A204.1 (cell line): ENCODE measurements around the gene KIAA0586.
"Not testable (repeated sequence)": the region's sequence is repeated elsewhere in the genome, so short reads cannot be mapped to it uniquely, and the experiment has no call there.

Source experiments
- FAIRE-seq: peaks from 2 replicates; lab custom pipeline; 2012; peaks lifted over from hg19 to GRCh38; lab: Jason Lieb, UNC

The KIAA0586 gene

DNA sequence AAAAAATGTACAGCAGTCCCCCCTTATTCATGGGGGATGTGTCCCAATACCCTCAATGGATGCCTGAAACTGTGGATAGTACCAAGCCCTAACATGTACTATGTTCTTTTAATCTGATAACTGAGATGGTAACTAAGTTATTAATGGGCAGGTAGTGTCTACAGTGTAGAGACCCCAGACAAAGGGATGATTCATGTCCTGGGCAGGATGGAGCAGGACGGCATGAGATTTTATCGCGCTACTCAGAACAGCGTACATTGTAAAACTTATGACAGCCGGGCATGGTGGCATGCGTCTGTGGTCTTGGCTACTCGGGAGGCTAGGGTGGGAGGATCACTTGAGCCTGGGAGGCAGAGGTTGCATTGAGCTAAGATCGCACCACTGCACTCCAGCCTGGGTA lies 37.1 kb downstream of the KIAA0586 start:
- no peak for FAIRE-seq

GRCh38 chr14:58465421-58465820 lies 37.9 kb downstream of the KIAA0586 start:
- FAIRE-seq, result no peak

DNA sequence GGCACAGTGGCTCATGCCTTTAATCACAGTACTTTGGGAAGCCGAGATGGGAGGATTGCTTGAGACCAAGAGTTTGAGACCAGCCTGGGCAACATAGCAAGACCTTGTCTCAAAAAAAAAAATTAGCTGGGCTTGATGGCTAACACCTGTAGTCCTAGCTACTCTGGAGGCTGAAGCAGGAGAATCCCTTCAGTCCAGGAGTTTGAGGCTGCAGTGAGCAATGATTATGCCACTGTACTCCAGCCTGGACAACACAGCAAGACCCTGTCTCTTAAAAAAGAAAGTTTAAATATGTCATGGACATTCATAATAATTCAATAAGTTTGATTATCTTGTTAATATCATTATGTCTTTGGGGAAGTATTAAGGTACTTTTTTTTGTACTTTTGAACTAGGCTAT lies 38.9 kb downstream of the KIAA0586 start:
- no peak for FAIRE-seq

DNA sequence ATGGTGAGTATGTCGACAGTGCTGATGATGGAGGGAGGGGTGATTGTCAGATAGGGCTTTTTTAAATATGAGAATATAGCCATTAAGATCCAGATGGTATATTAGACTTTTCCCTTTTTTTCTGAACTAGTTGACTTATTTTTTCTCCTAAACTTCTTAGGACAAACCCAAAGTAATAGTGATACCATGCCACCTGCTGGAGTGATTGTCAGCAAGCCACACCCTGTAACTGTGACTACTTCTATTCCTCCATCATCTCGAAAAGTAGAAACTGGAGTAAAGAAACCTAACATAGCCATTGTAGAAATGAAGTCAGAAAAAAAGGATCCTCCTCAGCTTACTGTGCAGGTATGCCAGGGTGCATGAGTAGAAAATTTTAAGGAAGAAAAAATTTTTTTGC lies 40.1 kb downstream of the KIAA0586 start:
- no peak for FAIRE-seq

GRCh38 chr14:58469309-58469708 lies 41.8 kb downstream of the KIAA0586 start:
- FAIRE-seq, result no peak

DNA sequence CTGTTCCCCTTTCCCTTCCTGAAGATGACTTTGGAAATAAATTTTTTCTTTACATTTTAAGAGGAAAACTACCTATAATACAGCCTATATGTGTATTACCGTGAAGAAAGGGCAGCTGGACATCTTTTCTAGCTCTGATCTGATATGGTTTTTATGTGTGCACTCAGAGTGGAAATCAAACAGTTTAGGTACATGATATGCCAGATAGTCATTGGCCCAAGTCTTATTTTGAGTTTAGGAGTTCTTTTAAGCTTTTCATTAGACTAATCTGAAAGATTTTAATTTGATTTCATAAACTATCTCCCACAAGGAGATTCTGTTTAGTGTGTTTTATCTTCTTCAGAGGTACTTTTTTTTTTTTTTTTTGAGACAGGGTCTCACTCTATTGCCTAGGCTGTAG lies 48.8 kb downstream of the KIAA0586 start:
- no peak for FAIRE-seq

- no peak for FAIRE-seq
Measured at GRCh38 chr14:58477653-58478052, 50.1 kb downstream of the KIAA0586 start.

GRCh38 chr14:58478329-58478728 lies 50.8 kb downstream of the KIAA0586 start:
- not testable (repeated sequence) for FAIRE-seq

GRCh38 chr14:58479975-58480374 lies 52.5 kb downstream of the KIAA0586 start:
- no peak for FAIRE-seq

- no peak for FAIRE-seq
Measured at GRCh38 chr14:58484176-58484575, 56.7 kb downstream of the KIAA0586 start.

GRCh38 chr14:58488550-58488949 lies 61.0 kb downstream of the KIAA0586 start:
- FAIRE-seq, result no peak

DNA sequence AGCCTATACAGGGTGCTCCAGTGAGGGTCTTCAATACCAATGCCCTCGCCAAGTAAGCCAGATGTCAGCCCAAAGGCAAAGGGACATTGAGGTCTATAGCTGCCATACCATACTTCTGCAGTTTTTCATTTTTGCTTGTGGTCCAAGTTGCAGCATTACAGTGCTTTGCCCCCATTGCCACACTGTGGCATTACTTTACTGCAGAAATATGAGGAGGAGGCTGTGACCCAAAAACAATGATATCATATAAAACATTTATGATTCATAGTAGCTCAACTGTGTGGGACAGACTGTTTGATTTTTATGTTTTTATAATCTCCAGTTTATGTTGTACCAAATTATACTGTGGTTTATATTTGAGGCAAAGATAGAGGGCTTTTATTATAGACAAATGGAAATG lies 64.1 kb downstream of the KIAA0586 start:
- FAIRE-seq, result no peak

GRCh38 chr14:58492044-58492443 lies 64.5 kb downstream of the KIAA0586 start:
- FAIRE-seq, result no peak

DNA sequence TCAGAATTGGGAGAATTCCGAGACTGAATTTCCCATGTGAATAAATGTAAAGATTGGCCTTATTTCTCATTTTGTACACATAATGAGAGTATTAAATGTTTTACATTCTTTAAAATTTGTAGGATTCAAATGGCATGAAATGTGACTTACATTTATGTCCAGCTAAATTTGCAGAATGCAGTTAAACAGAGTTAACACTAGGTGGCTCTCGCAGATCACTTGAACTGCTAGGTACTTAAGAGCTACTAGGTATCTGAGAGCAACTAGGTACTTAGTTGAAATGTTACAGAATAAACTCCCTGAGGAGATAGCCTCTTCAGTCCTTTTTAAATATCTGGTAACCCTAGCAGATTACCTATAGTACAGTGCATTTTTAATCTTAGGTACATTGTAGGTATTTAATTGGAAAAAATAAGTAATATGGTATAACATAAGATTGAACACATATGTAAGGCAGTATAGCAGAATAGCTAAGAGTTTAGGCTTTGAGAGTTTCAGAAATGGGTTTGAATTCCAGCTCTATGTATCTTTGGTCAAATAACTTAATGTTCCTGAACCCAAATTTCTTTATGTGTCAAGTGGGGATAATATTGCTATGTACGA lies 73.8 kb downstream of the KIAA0586 start:
- peak; percentile 94 for FAIRE-seq

DNA sequence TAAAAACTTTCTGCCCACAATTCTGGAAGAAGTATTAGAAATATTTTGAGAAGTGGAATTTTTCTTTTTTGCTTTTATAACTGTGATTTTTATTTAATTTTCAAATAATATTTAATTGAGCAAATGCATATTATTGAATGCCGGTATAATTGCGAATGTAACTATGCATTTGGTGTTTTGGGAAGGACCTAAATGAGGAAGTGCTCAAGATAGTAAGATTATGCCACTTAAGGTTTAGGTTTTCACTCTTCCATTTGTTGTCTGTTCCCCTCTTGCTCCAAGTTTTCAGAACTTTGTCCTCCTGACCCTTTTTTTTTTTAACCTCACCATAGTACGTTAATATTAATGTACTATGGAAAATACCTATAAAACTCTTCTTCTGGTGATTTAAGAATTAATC lies 85.8 kb downstream of the KIAA0586 start:
- no peak for FAIRE-seq

DNA sequence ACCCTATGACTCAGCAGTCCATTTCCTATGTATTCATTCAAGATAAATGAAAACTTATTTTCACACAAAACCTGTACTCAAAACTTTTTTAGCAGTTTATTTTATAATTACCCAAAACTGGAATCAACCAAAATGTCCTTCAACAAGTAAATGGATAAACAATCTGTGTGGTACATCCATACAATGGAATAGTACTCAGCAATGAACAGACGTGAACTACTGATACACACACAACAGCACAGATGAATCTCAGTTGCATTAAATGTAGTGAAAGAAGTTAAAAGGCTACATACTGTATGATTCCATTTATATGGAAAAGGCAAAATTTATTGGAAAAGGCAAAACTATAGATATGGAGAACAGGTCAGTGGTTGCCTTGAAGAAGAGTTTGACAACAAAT lies 90.1 kb downstream of the KIAA0586 start:
- FAIRE-seq, result no peak

GRCh38 chr14:58525691-58526090 lies 98.2 kb downstream of the KIAA0586 start:
- not testable (repeated sequence) for FAIRE-seq

DNA sequence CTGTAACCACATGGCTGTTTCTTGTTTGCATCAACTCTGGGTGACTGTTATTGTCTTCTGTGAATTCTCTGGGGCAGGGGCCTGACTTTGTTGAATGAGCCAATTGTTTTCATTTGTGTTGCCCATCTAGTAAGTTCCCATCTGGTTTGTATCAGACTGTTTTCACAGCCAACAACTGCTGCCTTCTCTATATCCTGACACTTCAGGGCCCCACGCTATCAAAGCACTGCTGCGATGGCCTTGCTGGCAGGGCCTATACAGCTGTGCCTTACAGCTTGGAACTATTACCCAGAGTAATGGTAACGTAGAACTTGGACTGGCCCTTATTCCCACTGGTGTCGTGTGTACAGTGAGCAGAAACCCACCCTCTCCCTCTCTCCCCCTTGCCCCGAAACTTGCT lies 105.9 kb downstream of the KIAA0586 start:
- no peak for FAIRE-seq

GRCh38 chr14:58535044-58535443 lies 107.5 kb downstream of the KIAA0586 start:
- FAIRE-seq, result no peak

DNA sequence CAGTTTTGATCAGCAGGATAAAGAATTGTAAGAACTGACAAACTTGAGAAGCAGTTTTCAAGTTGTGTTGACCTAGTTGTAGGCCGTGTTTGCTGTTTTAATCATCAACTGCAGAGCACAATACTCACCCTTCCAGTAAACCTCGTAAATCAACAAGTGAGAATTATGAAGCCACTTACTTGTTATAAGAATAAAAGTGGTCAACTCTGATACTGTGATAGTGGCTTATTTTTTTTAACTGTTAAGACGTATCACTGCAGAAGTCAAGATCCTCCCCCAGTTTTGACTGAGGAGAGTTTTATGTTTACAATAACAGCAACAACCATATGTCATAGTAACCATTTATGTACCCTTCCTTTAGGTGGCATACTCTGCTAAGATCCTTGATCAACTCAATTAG lies 109.5 kb downstream of the KIAA0586 start:
- FAIRE-seq, result no peak

- no peak for FAIRE-seq
Measured at GRCh38 chr14:58540749-58541632, 113.5 kb downstream of the KIAA0586 start.

DNA sequence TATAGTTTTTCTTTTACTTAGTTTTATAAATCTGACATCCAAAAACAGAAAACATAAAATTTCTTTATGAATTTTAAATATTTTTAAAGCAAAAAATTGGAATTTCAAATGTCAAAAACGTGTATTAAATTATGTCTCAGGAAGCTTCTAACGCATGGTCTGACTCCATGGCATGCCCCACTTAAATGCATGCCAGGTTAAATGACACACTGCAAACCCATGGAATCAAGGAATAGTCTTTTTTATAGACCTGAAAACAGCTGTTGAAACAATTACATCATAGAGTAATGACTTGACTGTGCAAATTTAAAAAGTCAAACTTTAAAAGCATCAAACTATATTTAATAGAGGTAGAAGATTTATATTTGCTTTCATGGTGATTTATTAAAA lies 114.1 kb downstream of the KIAA0586 start:
- peak; percentile 61 for FAIRE-seq

GRCh38 chr14:58543253-58543652 lies 115.7 kb downstream of the KIAA0586 start:
- FAIRE-seq, result no peak

DNA sequence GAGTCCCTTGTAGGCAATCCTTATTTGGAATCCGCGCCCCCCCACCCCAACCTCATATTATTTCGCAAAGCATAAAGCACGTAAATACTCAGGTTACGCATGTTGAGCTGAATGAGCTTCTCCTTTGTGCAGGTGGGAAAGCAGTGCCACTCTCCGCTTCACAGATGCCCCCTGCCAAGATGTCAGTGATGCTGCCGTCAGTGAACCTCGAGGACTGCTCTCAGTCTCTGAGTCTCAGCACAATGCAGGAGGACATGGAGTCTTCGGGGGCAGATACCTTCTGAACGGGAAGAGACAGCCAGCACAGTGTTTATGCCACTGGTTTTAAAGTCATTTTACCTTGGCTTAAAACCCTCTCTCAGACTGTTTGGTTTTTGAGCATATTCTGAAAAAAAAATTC lies 120.1 kb downstream of the KIAA0586 start:
- FAIRE-seq, result no peak
